GM23338 (cell line): Measurements from ENCODE around the gene SNRPD2. TPM values are rescaled to one million over a fixed set of nuclear protein-coding genes. Genes with fewer than 3 reads are reported as not detected.

Experiments used
- ATAC-seq: fragments of 200-7000 bp; cut with Tn5 transposase; 3 replicates; pipeline ENCODE4 v1.9.1; 2020
- DNase-seq: peaks from one replicate; pipeline ENCODE4 v3.0.0-alpha.2; 2015; ENCODE audit warnings: low spot score
- H2AFZ ChIP-seq: fragments of 200-600 bp; sonication (generic); 2 replicates; pipeline ENCODE4 v1.8.0; 2016; ENCODE audit warnings: antibody characterized with exemption, mild to moderate bottlenecking, moderate library complexity
- H3F3A ChIP-seq: fragments of 200-600 bp; sonication (generic); replicated peaks from 2 replicates; pipeline ENCODE4 v1.8.0; 2017; ENCODE audit warnings: antibody characterized with exemption, mixed run types, low read depth
- H3K27ac ChIP-seq: fragments of 200-600 bp; sonication (generic); 2 replicates; pipeline ENCODE4 v1.6.1; 2016; ENCODE audit warnings: low read depth
- H3K27me3 ChIP-seq: fragments of 200-600 bp; sonication (generic); 2 replicates; pipeline ENCODE4 v1.8.0; 2016; ENCODE audit warnings: mild to moderate bottlenecking, mixed run types, moderate library complexity; ENCODE audit not compliant: insufficient read depth
- H3K36me3 ChIP-seq: fragments of 200-600 bp; sonication (generic); 2 replicates; pipeline ENCODE4 v1.8.0; 2016; ENCODE audit warnings: mild to moderate bottlenecking; ENCODE audit not compliant: insufficient read depth
- H3K4me1 ChIP-seq: fragments of 200-600 bp; sonication (generic); 2 replicates; pipeline ENCODE4 v1.8.0; 2016; ENCODE audit warnings: mild to moderate bottlenecking, moderate library complexity; ENCODE audit not compliant: insufficient read depth
- H3K4me2 ChIP-seq: fragments of 200-600 bp; sonication (generic); 2 replicates; pipeline ENCODE4 v1.7.1; 2017; ENCODE audit warnings: mixed run types
- H3K4me3 ChIP-seq: fragments of 200-600 bp; sonication (generic); 2 replicates; pipeline ENCODE4 v1.6.1; 2016; ENCODE audit warnings: mixed run types
- H3K79me2 ChIP-seq: fragments of 200-600 bp; sonication (generic); replicated peaks from 2 replicates; pipeline ENCODE4 v1.8.0; 2017; ENCODE audit warnings: mild to moderate bottlenecking; ENCODE audit not compliant: insufficient read depth
- H3K9me2 ChIP-seq: fragments of 200-600 bp; sonication (generic); 2 replicates; pipeline ENCODE4 v1.8.0; 2017; ENCODE audit not compliant: insufficient read depth
- H4K20me1 ChIP-seq: fragments of 200-600 bp; sonication (generic); replicated peaks from 2 replicates; pipeline ENCODE4 v1.8.0; 2017; ENCODE audit warnings: mild to moderate bottlenecking; ENCODE audit not compliant: insufficient read depth
- H3K27ac Mint-ChIP-seq: 2 replicates; pipeline ENCODE4 v1.8.0; 2020; ENCODE audit warnings: inconsistent platforms, mild to moderate bottlenecking, moderate library complexity, mixed read lengths
- H3K27me3 Mint-ChIP-seq: 3 replicates; pipeline ENCODE4 v1.8.0; 2022; ENCODE audit warnings: low read depth, mild to moderate bottlenecking, moderate library complexity, mixed read lengths, inconsistent platforms; ENCODE audit not compliant: insufficient read depth, poor library complexity
- H3K36me3 Mint-ChIP-seq: 3 replicates; pipeline ENCODE4 v1.8.0; 2021; ENCODE audit warnings: low read depth, mild to moderate bottlenecking, inconsistent platforms, moderate library complexity, mixed read lengths
- H3K4me1 Mint-ChIP-seq: 3 replicates; pipeline ENCODE4 v1.8.0; 2020; ENCODE audit warnings: mild to moderate bottlenecking, inconsistent platforms, mixed read lengths
- H3K4me3 Mint-ChIP-seq: 3 replicates; pipeline ENCODE4 v1.8.0; 2021; ENCODE audit warnings: moderate library complexity, mild to moderate bottlenecking, inconsistent platforms, mixed read lengths
- H3K9me3 Mint-ChIP-seq: 3 replicates; pipeline ENCODE4 v1.8.0; 2020; ENCODE audit warnings: moderate library complexity, mild to moderate bottlenecking, inconsistent platforms, mixed read lengths
- CREB1 ChIP-seq: fragments of 250-450 bp; sonication (Bioruptor Pico); IDR thresholded peaks from 2 replicates; pipeline ENCODE4 v1.5.0; 2020; ENCODE audit warnings: low read depth, mild to moderate bottlenecking, moderate library complexity
- CTCF ChIP-seq, 2 experiments: fragments of 200-600 bp in 1 of 2; sonication (generic) in 1 of 2; conservative IDR thresholded peaks; 2 replicates each; pipeline versions ENCODE4 v1.5.1 to v1.6.1; 2016 to 2017; ENCODE audit warnings: antibody characterized with exemption in 2 of 2, low read depth in 2 of 2, mild to moderate bottlenecking in 2 of 2, moderate library complexity in 1 of 2
- ETS1 ChIP-seq: IDR thresholded peaks from 2 replicates; pipeline ENCODE4 v1.6.1; 2016; ENCODE audit warnings: antibody characterized with exemption
- EZH2 ChIP-seq: fragments of 200-600 bp; sonication (generic); IDR thresholded peaks from one replicate; pipeline ENCODE4 v1.8.0; 2017; ENCODE audit warnings: antibody characterized with exemption, mild to moderate bottlenecking, low read depth; ENCODE audit not compliant: unreplicated experiment
- JUNB ChIP-seq: IDR thresholded peaks from one replicate; pipeline ENCODE4 v1.6.1; 2016; ENCODE audit warnings: antibody characterized with exemption; ENCODE audit not compliant: unreplicated experiment
- POLR2AphosphoS5 ChIP-seq: IDR thresholded peaks from 2 replicates; pipeline ENCODE4 v1.6.1; 2016; ENCODE audit warnings: antibody characterized with exemption, low read depth
- STAT1 ChIP-seq: IDR thresholded peaks from one replicate; pipeline ENCODE4 v1.6.1; 2016; ENCODE audit warnings: antibody characterized with exemption; ENCODE audit not compliant: unreplicated experiment
- ZNF114 ChIP-seq: fragments of 250-450 bp; sonication (Bioruptor Pico); IDR thresholded peaks from 2 replicates; pipeline ENCODE4 v1.5.0; 2020; ENCODE audit warnings: mild to moderate bottlenecking, moderate library complexity
- polyA plus RNA-seq: library from polyadenylated mRNA; unstranded; fragments of >200 nt; fragmentation: Nextera tagmentation; extraction: Ambion mirVana; gene quantifications from 2 replicates; pipeline ENCODE4 v1.2.1, GENCODE V29; 2016
- total RNA-seq: library from RNA; depleted of rRNA; stranded (reverse); fragments of >200 nt; shearing (Covaris generic); gene quantifications from 2 replicates; pipeline ENCODE4 v1.2.3, GENCODE V29; 2014
- TF ChIP-seq, protein P1 (sequence below): fragments of 250-450 bp; sonication (Bioruptor Pico); IDR thresholded peaks from 2 replicates; pipeline ENCODE4 v1.5.0; 2020; ENCODE audit warnings: mild to moderate bottlenecking, moderate library complexity

The SNRPD2 gene
- total and polyA plus RNA-seq, 2 experiments from 2014 or later, result 169 to 1,375 TPM

- peaks cover 6% of the 10 kb centered on the region for H3K36me3 ChIP-seq
- H3K4me3 Mint-ChIP-seq, result peak overlapping the region; percentile 95
- H3K4me2 ChIP-seq, result peak overlapping the region; percentile 90
- H3K4me1 ChIP-seq, result peaks cover 18% of the 10 kb centered on the region
- TF ChIP-seq CTCF (conservative IDR thresholded peaks at IDR 0.05; ENCODE audit: low read depth in 2 of 2), result no peak
- TF ChIP-seq CREB1, result peak; percentile 58
- peak; percentile 100 for TF ChIP-seq JUNB
- TF ChIP-seq STAT1, result no peak
- TF ChIP-seq ZNF114 (CRISPR knock-in tag), result no peak
- no peak for TF ChIP-seq EZH2
- TF ChIP-seq POLR2AphosphoS5, result peak; percentile 65
- no peaks in the 10 kb centered on the region for H3K9me2 ChIP-seq
- peaks cover 10% of the 10 kb centered on the region for H3F3A ChIP-seq
- no peaks in the 10 kb centered on the region for H3K27me3 ChIP-seq
- H3K4me3 ChIP-seq, result peak overlapping the region; percentile 74
- peak overlapping the region; percentile 99 for H3K27ac Mint-ChIP-seq
- no peak overlapping the region for H2AFZ ChIP-seq
- H3K79me2 ChIP-seq, result peaks cover 52% of the 10 kb centered on the region
- H4K20me1 ChIP-seq, result no peaks in the 10 kb centered on the region; the same call in 1 of the 2 replicates
- peak overlapping the region; percentile 87 for H3K27ac ChIP-seq
- peaks cover 20% of the 10 kb centered on the region for H3K27me3 Mint-ChIP-seq
- no peaks in the 10 kb centered on the region for H3K9me3 Mint-ChIP-seq
- peak; percentile 100 for DNase-seq
- H3K4me1 Mint-ChIP-seq, result peaks cover 29% of the 10 kb centered on the region
- ATAC-seq, result peak; percentile 94
- H3K36me3 Mint-ChIP-seq, result peaks cover 27% of the 10 kb centered on the region
Measured at GRCh38 chr19:45717131-45717982, 25.6 kb upstream of the SNRPD2 start.

DNA sequence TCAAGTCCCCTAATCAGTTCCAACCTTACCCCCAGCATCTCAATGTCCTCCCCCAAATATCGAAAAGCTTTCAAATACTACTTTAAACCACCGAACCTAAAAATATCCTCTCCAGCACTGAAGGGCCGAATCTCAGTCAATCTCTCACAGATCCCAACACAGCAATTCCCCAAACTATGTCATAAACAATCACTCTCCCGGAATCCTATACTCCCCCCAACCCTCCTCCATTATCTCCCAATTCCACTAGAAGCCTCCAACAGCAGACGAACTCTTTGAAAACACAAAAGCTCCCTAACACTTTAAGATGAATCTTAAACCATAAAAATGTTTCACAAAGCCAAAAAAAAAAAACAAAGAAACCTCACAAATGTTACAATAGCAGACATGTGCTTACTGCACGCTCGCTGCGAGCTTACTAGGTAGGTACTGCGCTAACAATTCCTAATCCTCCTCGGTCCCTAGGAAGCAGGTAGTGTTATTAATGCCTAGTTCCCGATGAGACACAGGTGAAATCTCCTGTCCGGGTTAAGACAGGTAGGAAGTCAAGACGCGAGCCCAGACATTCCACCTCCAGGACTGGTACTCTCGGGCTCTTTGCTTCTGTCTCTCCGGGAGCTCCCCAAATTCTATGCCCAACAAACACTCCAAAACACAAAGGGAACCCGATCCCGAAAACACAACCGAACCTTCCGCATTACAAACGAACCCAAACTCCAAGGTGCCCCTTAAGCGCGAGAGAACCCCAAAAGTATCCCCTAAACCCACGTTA, 24.8 kb upstream of the SNRPD2 start:
- Mint-ChIP-seq H3K4me1 (peaks cover 31% of the 10 kb centered on the region), H3K27me3 (peaks cover 22% of the 10 kb centered on the region), H3K9me3 (no peaks in the 10 kb centered on the region), H3K36me3 (peaks cover 26% of the 10 kb centered on the region), H3K4me3 (peak overlapping the region; percentile 95), H3K27ac (peak overlapping the region; percentile 99)
- ATAC-seq (peak; percentile 9), DNase-seq (peak; percentile 61)
- no peaks in the 10 kb centered on the region for H3K9me2 ChIP-seq
- H3K4me3 ChIP-seq, result peak overlapping the region; percentile 74
- H3K27ac ChIP-seq, result peak overlapping the region; percentile 87
- H2AFZ ChIP-seq, result no peak overlapping the region
- peaks cover 52% of the 10 kb centered on the region for H3K79me2 ChIP-seq
- H3K4me1 ChIP-seq, result peaks cover 18% of the 10 kb centered on the region
- peak overlapping the region; percentile 90 for H3K4me2 ChIP-seq
- peaks cover 10% of the 10 kb centered on the region for H3F3A ChIP-seq
- H3K27me3 ChIP-seq, result no peaks in the 10 kb centered on the region
- no peaks in the 10 kb centered on the region for H4K20me1 ChIP-seq
- H3K36me3 ChIP-seq, result peaks cover 6% of the 10 kb centered on the region
- TF ChIP-seq ZNF114 (CRISPR knock-in tag), result no peak
- TF ChIP-seq ETS1, result no peak
- no peak for TF ChIP-seq JUNB
- no peak for TF ChIP-seq EZH2
- TF ChIP-seq, protein P1, sequence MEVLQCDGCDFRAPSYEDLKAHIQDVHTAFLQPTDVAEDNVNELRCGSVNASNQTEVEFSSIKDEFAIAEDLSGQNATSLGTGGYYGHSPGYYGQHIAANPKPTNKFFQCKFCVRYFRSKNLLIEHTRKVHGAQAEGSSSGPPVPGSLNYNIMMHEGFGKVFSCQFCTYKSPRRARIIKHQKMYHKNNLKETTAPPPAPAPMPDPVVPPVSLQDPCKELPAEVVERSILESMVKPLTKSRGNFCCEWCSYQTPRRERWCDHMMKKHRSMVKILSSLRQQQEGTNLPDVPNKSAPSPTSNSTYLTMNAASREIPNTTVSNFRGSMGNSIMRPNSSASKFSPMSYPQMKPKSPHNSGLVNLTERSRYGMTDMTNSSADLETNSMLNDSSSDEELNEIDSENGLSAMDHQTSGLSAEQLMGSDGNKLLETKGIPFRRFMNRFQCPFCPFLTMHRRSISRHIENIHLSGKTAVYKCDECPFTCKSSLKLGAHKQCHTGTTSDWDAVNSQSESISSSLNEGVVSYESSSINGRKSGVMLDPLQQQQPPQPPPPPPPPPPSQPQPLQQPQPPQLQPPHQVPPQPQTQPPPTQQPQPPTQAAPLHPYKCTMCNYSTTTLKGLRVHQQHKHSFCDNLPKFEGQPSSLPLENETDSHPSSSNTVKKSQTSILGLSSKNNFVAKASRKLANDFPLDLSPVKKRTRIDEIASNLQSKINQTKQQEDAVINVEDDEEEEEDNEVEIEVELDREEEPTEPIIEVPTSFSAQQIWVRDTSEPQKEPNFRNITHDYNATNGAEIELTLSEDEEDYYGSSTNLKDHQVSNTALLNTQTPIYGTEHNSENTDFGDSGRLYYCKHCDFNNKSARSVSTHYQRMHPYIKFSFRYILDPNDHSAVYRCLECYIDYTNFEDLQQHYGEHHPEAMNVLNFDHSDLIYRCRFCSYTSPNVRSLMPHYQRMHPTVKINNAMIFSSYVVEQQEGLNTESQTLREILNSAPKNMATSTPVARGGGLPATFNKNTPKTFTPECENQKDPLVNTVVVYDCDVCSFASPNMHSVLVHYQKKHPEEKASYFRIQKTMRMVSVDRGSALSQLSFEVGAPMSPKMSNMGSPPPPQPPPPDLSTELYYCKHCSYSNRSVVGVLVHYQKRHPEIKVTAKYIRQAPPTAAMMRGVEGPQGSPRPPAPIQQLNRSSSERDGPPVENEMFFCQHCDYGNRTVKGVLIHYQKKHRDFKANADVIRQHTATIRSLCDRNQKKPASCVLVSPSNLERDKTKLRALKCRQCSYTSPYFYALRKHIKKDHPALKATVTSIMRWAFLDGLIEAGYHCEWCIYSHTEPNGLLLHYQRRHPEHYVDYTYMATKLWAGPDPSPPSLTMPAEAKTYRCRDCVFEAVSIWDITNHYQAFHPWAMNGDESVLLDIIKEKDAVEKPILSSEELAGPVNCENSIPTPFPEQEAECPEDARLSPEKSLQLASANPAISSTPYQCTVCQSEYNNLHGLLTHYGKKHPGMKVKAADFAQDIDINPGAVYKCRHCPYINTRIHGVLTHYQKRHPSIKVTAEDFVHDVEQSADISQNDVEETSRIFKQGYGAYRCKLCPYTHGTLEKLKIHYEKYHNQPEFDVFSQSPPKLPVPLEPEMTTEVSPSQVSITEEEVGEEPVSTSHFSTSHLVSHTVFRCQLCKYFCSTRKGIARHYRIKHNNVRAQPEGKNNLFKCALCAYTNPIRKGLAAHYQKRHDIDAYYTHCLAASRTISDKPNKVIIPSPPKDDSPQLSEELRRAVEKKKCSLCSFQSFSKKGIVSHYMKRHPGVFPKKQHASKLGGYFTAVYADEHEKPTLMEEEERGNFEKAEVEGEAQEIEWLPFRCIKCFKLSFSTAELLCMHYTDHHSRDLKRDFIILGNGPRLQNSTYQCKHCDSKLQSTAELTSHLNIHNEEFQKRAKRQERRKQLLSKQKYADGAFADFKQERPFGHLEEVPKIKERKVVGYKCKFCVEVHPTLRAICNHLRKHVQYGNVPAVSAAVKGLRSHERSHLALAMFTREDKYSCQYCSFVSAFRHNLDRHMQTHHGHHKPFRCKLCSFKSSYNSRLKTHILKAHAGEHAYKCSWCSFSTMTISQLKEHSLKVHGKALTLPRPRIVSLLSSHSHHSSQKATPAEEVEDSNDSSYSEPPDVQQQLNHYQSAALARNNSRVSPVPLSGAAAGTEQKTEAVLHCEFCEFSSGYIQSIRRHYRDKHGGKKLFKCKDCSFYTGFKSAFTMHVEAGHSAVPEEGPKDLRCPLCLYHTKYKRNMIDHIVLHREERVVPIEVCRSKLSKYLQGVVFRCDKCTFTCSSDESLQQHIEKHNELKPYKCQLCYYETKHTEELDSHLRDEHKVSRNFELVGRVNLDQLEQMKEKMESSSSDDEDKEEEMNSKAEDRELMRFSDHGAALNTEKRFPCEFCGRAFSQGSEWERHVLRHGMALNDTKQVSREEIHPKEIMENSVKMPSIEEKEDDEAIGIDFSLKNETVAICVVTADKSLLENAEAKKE (CRISPR knock-in tag), result no peak
- TF ChIP-seq POLR2AphosphoS5, result no peak
